Testis (tissue), 2 donors: ENCODE data around the gene CFAP221.

ENCODE experiments used
- CTCF ChIP-seq, 3 experiments: fragments of 450-650 bp in 2 of 3; fragments of 200-600 bp in 1 of 3; sonication (generic) in 1 of 3; IDR thresholded peaks; one replicate each; pipeline ENCODE4 v1.5.1; 2016 to 2019; ENCODE audit warnings: antibody characterized with exemption in 3 of 3, mild to moderate bottlenecking in 2 of 3, moderate library complexity in 1 of 3
- POLR2A ChIP-seq: fragments of 450-650 bp; IDR thresholded peaks from one replicate; pipeline ENCODE4 v1.6.1; 2017; ENCODE audit warnings: antibody characterized with exemption, mild to moderate bottlenecking, moderate library complexity

GRCh38 chr2:119647440-119648169 lies 103.4 kb downstream of the CFAP221 start:
- TF ChIP-seq CTCF (IDR thresholded peaks at IDR 0.05) (no peak), POLR2A (no peak)
